HCT116 (cell line): ENCODE data around the gene LRAT. TPM values are rescaled to one million over a fixed set of nuclear protein-coding genes. Genes with fewer than 3 reads are reported as not detected.

Experiments
- ATAC-seq: fragments of 200-7000 bp; cut with Tn5 transposase; 2 replicates; pipeline ENCODE4 v1.9.1; 2020; ENCODE audit warnings: mild to moderate bottlenecking, moderate library complexity
- Bru-seq: library from RNA; stranded (reverse); fragments of 400-500 nt; gene quantifications from one replicate; lab custom pipeline; 2021; lab: Mats Ljungman, UMichigan
- BruChase-seq, 2 experiments: library from RNA; stranded (reverse); fragments of 400-500 nt; gene quantifications; one replicate each; lab custom pipeline; 2021; lab: Mats Ljungman, UMichigan
- BruUV-seq: library from RNA; stranded (reverse); fragments of 400-500 nt; replicated peaks from 2 replicates; lab custom pipeline; 2021; lab: Mats Ljungman, UMichigan
- CTCF ChIA-PET: fragments of 300-600 bp; sonication (Branson Sonifier 250); formaldehyde crosslinking; loops from one replicate; lab custom pipeline; 2021; ENCODE audit warnings: antibody characterized with exemption; lab: Charles Lee
- POLR2A ChIA-PET: fragments of 300-600, 350-600 bp; sonication (Branson Sonifier 250); formaldehyde crosslinking; loops from one replicate; lab custom pipeline; 2021; ENCODE audit warnings: antibody characterized with exemption; lab: Charles Lee
- RAD21 ChIA-PET, 2 experiments: fragments of 300-600 bp; sonication (Branson Sonifier 250); formaldehyde crosslinking; loops; one replicate each; lab custom pipeline; 2023; ENCODE audit warnings: low total read pairs in 2 of 2; ENCODE audit not compliant: uncharacterized antibody in 2 of 2, unreplicated experiment in 2 of 2, low non-redundant PET in 1 of 2; lab: Charles Lee
- DNase-seq: peaks from one replicate; pipeline ENCODE4 v3.0.0-alpha.2; 2010; ENCODE audit warnings: low read depth, low spot score
- H2AFZ ChIP-seq: fragments of 200-600 bp; shearing (Covaris generic), sonication (generic); 2 replicates; pipeline ENCODE4 v1.6.1; 2017; ENCODE audit warnings: low read depth, mixed run types, mixed read lengths, antibody characterized with exemption, low read length; ENCODE audit not compliant: poor library complexity, severe bottlenecking
- H3K27ac ChIP-seq: 2 replicates; pipeline ENCODE4 v1.5.1; 2012; ENCODE audit warnings: low read depth, low read length
- H3K27me3 ChIP-seq: fragments of 200-600 bp; sonication (generic); 2 replicates; pipeline ENCODE4 v1.6.1; 2016; ENCODE audit warnings: mixed run types, low read length, mixed read lengths; ENCODE audit not compliant: insufficient read depth
- H3K36me3 ChIP-seq, 2 experiments: fragments of 200-500 bp in 1 of 2; fragments of 200-600 bp in 1 of 2; sonication (Bioruptor generic) in 1 of 2; sonication (generic) in 1 of 2; 2 replicates each; pipeline versions ENCODE4 v1.5.1 to v1.6.1; 2014 to 2016; ENCODE audit warnings: low read length in 2 of 2, inconsistent platforms in 1 of 2, mixed read lengths in 1 of 2, mixed run types in 1 of 2; ENCODE audit not compliant: insufficient read depth in 2 of 2, control insufficient read depth in 1 of 2
- H3K4me1 ChIP-seq, 2 experiments: fragments of 200-600 bp in 1 of 2; sonication (generic) in 1 of 2; 2 replicates each; pipeline versions ENCODE4 v1.5.1 to v1.6.1; 2012 to 2017; ENCODE audit warnings: low read length in 2 of 2, inconsistent platforms in 1 of 2, mild to moderate bottlenecking in 1 of 2, mixed read lengths in 1 of 2, mixed run types in 1 of 2, moderate library complexity in 1 of 2; ENCODE audit not compliant: insufficient read depth in 2 of 2, control insufficient read depth in 1 of 2
- H3K4me2 ChIP-seq: fragments of 200-600 bp; sonication (generic); 2 replicates; pipeline ENCODE4 v1.6.1; 2017; ENCODE audit warnings: mixed run types, low read length, mixed read lengths
- H3K4me3 ChIP-seq, 2 experiments: fragments of 200-600 bp in 1 of 2; sonication (generic) in 1 of 2; replicated peaks in 1 of 2; 2 replicates each; pipeline ENCODE4 v1.5.1; 2011 to 2016; ENCODE audit warnings: low read length in 2 of 2, control low read depth in 1 of 2, low read depth in 1 of 2, mild to moderate bottlenecking in 1 of 2, mixed read lengths in 1 of 2, mixed run types in 1 of 2
- H3K79me2 ChIP-seq: fragments of 200-600 bp; sonication (generic); 2 replicates; pipeline ENCODE4 v1.6.1; 2017; ENCODE audit warnings: mild to moderate bottlenecking, mixed run types, low read length, moderate library complexity, mixed read lengths; ENCODE audit not compliant: insufficient read depth
- H3K9ac ChIP-seq: fragments of 200-600 bp; sonication (generic); 2 replicates; pipeline ENCODE4 v1.6.1; 2016; ENCODE audit warnings: low read length, mixed read lengths
- H3K9me2 ChIP-seq: fragments of 200-600 bp; sonication (generic), shearing (Covaris generic); 2 replicates; pipeline ENCODE4 v1.6.1; 2017; ENCODE audit warnings: mixed run types, mild to moderate bottlenecking, moderate library complexity; ENCODE audit not compliant: insufficient read depth
- H3K9me3 ChIP-seq, 2 experiments: fragments of 200-500 bp in 1 of 2; fragments of 200-600 bp in 1 of 2; sonication (Bioruptor generic) in 1 of 2; sonication (generic) in 1 of 2; 2 replicates each; pipeline ENCODE4 v1.6.1; 2014 to 2017; ENCODE audit warnings: low read length in 2 of 2, mixed read lengths in 2 of 2, inconsistent platforms in 1 of 2, low read depth in 1 of 2, mild to moderate bottlenecking in 1 of 2, mixed run types in 1 of 2, moderate library complexity in 1 of 2; ENCODE audit not compliant: control insufficient read depth in 1 of 2, insufficient read depth in 1 of 2
- H4K20me1 ChIP-seq: fragments of 200-600 bp; sonication (generic), shearing (Covaris generic); 2 replicates; pipeline ENCODE4 v1.6.1; 2017; ENCODE audit warnings: mixed run types, mild to moderate bottlenecking, moderate library complexity; ENCODE audit not compliant: insufficient read depth
- CBX3 ChIP-seq: IDR thresholded peaks from 2 replicates; pipeline ENCODE4 v1.6.1; 2012; ENCODE audit warnings: low read depth
- CEBPB ChIP-seq: IDR thresholded peaks from 2 replicates; pipeline ENCODE4 v1.6.1; 2012; ENCODE audit warnings: low read depth
- CTCF ChIP-seq, 3 experiments: fragments of 200-600 bp in 1 of 3; sonication (generic) in 1 of 3; IDR thresholded peaks in 2 of 3; conservative IDR thresholded peaks in 1 of 3; 2 replicates each; pipeline ENCODE4 v1.5.1; 2012 to 2017; ENCODE audit warnings: low read depth in 2 of 3, low read length in 2 of 3, antibody characterized with exemption in 1 of 3, borderline replicate concordance in 1 of 3, control low read depth in 1 of 3, mild to moderate bottlenecking in 1 of 3, mixed read lengths in 1 of 3, mixed run types in 1 of 3, moderate library complexity in 1 of 3; ENCODE audit not compliant: insufficient read depth in 1 of 3
- EGR1 ChIP-seq: IDR thresholded peaks from 2 replicates; pipeline ENCODE4 v1.6.1; 2012; ENCODE audit warnings: low read depth
- MAX ChIP-seq: IDR thresholded peaks from 2 replicates; pipeline ENCODE4 v1.6.1; 2012
- POLR2AphosphoS5 ChIP-seq: IDR thresholded peaks from 2 replicates; pipeline ENCODE4 v1.6.1; 2011; ENCODE audit warnings: mild to moderate bottlenecking, low read depth, low read length, moderate library complexity
- RAD21 ChIP-seq: IDR thresholded peaks from 2 replicates; pipeline ENCODE4 v1.6.1; 2012; ENCODE audit warnings: low read depth, mild to moderate bottlenecking
- SIN3A ChIP-seq: IDR thresholded peaks from 2 replicates; pipeline ENCODE4 v1.6.1; 2012; ENCODE audit warnings: low read depth
- SRF ChIP-seq: IDR thresholded peaks from 2 replicates; pipeline ENCODE4 v1.6.1; 2012; ENCODE audit warnings: low read depth
- ZBTB33 ChIP-seq: IDR thresholded peaks from 2 replicates; pipeline ENCODE4 v1.6.1; 2011; ENCODE audit warnings: mild to moderate bottlenecking, low read length, moderate library complexity; ENCODE audit not compliant: insufficient replicate concordance; ENCODE audit errors: extremely low read depth
- intact Hi-C: fragments of 100-400 bp; cut with micrococcal nuclease; formaldehyde crosslinking; loops from 2 replicates; pipeline ENCODE4 v1.10.0; 2022
- long read RNA-seq: library from polyadenylated mRNA; unstranded; transcript quantifications from one replicate; pipeline ENCODE4 v2.0.0, GENCODE V29; 2021; ENCODE audit not compliant: unreplicated experiment
- polyA plus RNA-seq: library from polyadenylated mRNA; unstranded; fragments of >200 nt; gene quantifications from 2 replicates; pipeline ENCODE4 v1.2.1, GENCODE V29; 2012; ENCODE audit warnings: missing spikeins
- total RNA-seq: library from RNA; stranded (reverse); gene quantifications from one replicate; pipeline ENCODE4 v1.2.1, GENCODE V29; 2021; ENCODE audit not compliant: unreplicated experiment

Gene LRAT
- 3.8 TPM for total RNA-seq
- polyA plus RNA-seq = 2.5 and 3.1 TPM in 2 replicates
- percentile 57 among the genes with signal in this experiment for Bru-seq, nascent RNA
- percentile 61 among the genes with signal in this experiment for BruChase-seq, experiment 1, labeled RNA remaining after a 6-hour chase
- percentile 73 among the genes with signal in this experiment for BruChase-seq, experiment 2, labeled RNA remaining after a 2-hour chase
- long read RNA-seq, full-length matches to known transcripts = 6 of 9 reads
- long read RNA-seq, partial matches to known transcripts = 1 of 9 reads
- long read RNA-seq, other reads (novel, unspliced or antisense) = 2 of 9 reads

DNA sequence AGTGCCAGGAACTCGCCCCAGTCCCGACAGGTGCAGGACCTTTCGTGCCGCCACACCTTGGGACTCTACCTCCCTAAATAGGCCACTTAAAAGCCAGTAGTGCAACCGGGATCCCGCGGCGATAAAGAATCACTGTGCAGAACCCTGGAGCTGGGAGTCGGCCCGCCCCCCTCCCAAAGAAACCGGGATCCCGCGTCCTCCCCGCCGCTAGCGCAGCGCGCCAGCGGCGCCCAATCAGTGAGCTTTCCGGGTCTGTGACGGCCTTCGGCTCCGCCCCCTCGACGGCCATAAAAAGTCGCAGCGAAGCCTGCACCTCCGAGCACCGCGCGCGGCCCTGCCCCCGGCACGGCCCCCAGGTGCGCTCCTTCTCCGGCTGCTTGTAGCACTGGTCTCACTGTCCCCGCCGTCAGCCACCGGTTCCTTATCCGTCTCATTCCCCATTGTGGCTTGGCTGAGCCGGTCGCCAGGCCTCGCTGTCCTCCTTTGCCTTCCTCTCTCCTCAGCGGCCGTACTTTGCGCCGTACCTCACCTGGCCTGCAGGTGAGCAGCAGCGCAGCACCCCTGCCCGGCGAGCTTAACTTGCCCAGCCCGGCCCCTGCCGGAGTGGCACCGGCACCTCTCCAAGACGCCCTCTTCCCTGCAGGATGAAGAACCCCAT, at the start of gene LRAT:
Gene LRAT (plus strand): TSS at position 318 of the 658 bp plus-strand sequence. CDS start 327 bp downstream, at position 645.
- H3K4me1 ChIP-seq = peaks cover 3 to 14% of the 10 kb centered on the region in 2 experiments; a peak in 3 of 4 replicates
- H3K27me3 ChIP-seq = no peaks in the 10 kb centered on the region
- TF ChIP-seq RAD21 = no peak
- TF ChIP-seq ZBTB33 = no peak
- TF ChIP-seq POLR2AphosphoS5 = peak; percentile 93
- peak; percentile 16; the same call in 1 of the 2 replicates for TF ChIP-seq SRF
- peak in 2 of 3 experiments; percentile 43 to 48; a peak in 4 of 6 replicates for TF ChIP-seq CTCF (IDR thresholded peaks at IDR 0.05 in 2 of 3, conservative IDR thresholded peaks at IDR 0.05 in 1 of 3; ENCODE audit: borderline replicate concordance in 1 of 3, insufficient read depth in 1 of 3, low read depth in 2 of 3, low read length in 2 of 3)
- TF ChIP-seq SIN3A = 0 out of 2 replicates have a peak, but pooled peaks have one; percentile 44
- TF ChIP-seq MAX = 0 out of 2 replicates have a peak, but pooled peaks have one; percentile 26
- TF ChIP-seq EGR1 = peak; percentile 16; the same call in 1 of the 2 replicates
- TF ChIP-seq CEBPB = no peak
- TF ChIP-seq CBX3 = peak; percentile 59; the same call in 1 of the 2 replicates
- DNase-seq (peak; percentile 54), ATAC-seq (peak; percentile 98)
- H3K36me3 ChIP-seq = no peaks in the 10 kb centered on the region
- RAD21 ChIA-PET = interaction anchor here in 1 of 2 experiments (0.8 kb wide), 1 partner anchor 35 kb away, joined by 3 read pairs; no protein-coding TSS in a partner anchor
- H4K20me1 ChIP-seq = no peaks in the 10 kb centered on the region
- H3K9ac ChIP-seq = peak within 1 kb of the TSS; percentile 55
- POLR2A ChIA-PET = interaction anchor here (0.6 to 1.5 kb wide), 9 partner anchors 9 to 194 kb away, joined by 3 to 8 read pairs (median 6); partner anchors contain the start of gene PLRG1
- H3K4me3 ChIP-seq = peak within 1 kb of the TSS; percentile 65 to 68
- CTCF ChIA-PET = interaction anchor here (0.6 to 1.7 kb wide), 5 partner anchors 9 to 191 kb away, joined by 3 to 10 read pairs (median 3); no protein-coding TSS in a partner anchor
- H3K9me2 ChIP-seq = no peaks in the 10 kb centered on the region
- no peak within 1 kb of the TSS; the same call in 1 of the 2 replicates for H3K27ac ChIP-seq
- no peaks in the 10 kb centered on the region for H3K9me3 ChIP-seq
- peak within 1 kb of the TSS; percentile 93 for H2AFZ ChIP-seq
- peak within 1 kb of the TSS; percentile 88 for H3K4me2 ChIP-seq
- intact Hi-C loops = no loop called here
- H3K79me2 ChIP-seq = no peaks in the 10 kb centered on the region
- BruUV-seq = no TSS peak
